GM12891 (cell line): ENCODE results near the gene HLA-DQB1.

Source experiments
- POLR2A ChIP-seq: IDR thresholded peaks from 2 replicates; pipeline ENCODE4 v1.6.1; 2011; ENCODE audit warnings: low read depth, low read length, control low read depth
- POLR2AphosphoS5 ChIP-seq: IDR thresholded peaks from 2 replicates; pipeline ENCODE4 v1.6.1; 2011; ENCODE audit warnings: low read depth, low read length, control low read depth
- SPI1 ChIP-seq: IDR thresholded peaks from 2 replicates; pipeline ENCODE4 v1.6.1; 2011; ENCODE audit warnings: low read depth, low read length, control low read depth
- TAF1 ChIP-seq: IDR thresholded peaks from 2 replicates; pipeline ENCODE4 v1.6.1; 2011; ENCODE audit warnings: low read depth, low read length, control low read depth

GRCh38 chr6:32609731-32610640 is 56.5 kb downstream of the HLA-DQB1 start:
- peak; percentile 82 for TF ChIP-seq POLR2A
- TF ChIP-seq POLR2AphosphoS5, result peak; percentile 79; the same call in 1 of the 2 replicates
- peak; percentile 47; the same call in 1 of the 2 replicates for TF ChIP-seq SPI1
- peak; percentile 73 for TF ChIP-seq TAF1
